C4-2B (cell line): ENCODE data around the gene ADCY2.

Experiments used
- CTCF ChIP-seq: fragments of 450-650 bp; conservative IDR thresholded peaks from 2 replicates; pipeline ENCODE4 v1.5.1; 2017; ENCODE audit warnings: mild to moderate bottlenecking
- ZFX ChIP-seq: fragments of 450-650 bp; IDR thresholded peaks from 2 replicates; pipeline ENCODE4 v1.6.1; 2017

GRCh38 chr5:7714697-7715096, 318.8 kb downstream of the ADCY2 start:
- no peak for TF ChIP-seq CTCF
- no peak for TF ChIP-seq ZFX
